EL (cell line): ENCODE data around the gene BMP10.
A peak's percentile ranks its signal among the peaks of the same experiment; 100 is the strongest.
"Not testable (repeated sequence)": the region's sequence is repeated elsewhere in the genome, so short reads cannot be mapped to it uniquely, and the experiment has no call there.

Experiments used
- DNase-seq: peaks from one replicate; pipeline ENCODE4 v3.0.0-alpha.2; 2016

Gene BMP10

GRCh38 chr2:68871159-68871764 is at the start of gene BMP10:
Gene BMP10 (minus strand): TSS chr2:68871397. CDS start chr2:68871358, 39 bp downstream.
- no peak for DNase-seq

- DNase-seq: no peak
These were observed 49.4 kb upstream of the BMP10 start for GRCh38 chr2:68920481-68921170.

- no peak for DNase-seq
These were observed 47.3 kb upstream of the BMP10 start for GRCh38 chr2:68918497-68918896.

GRCh38 chr2:68917034-68917718 is 46.0 kb upstream of the BMP10 start:
- no peak for DNase-seq

GRCh38 chr2:68916226-68916625 is 45.0 kb upstream of the BMP10 start:
- DNase-seq: no peak

GRCh38 chr2:68915393-68915792 is 44.2 kb upstream of the BMP10 start:
- DNase-seq: no peak

- no peak for DNase-seq
These were observed 42.2 kb upstream of the BMP10 start for GRCh38 chr2:68913359-68913758.

GRCh38 chr2:68912732-68913131 is 41.5 kb upstream of the BMP10 start:
- DNase-seq: no peak

GRCh38 chr2:68912111-68912510 is 40.9 kb upstream of the BMP10 start:
- no peak for DNase-seq

GRCh38 chr2:68911709-68912108 is 40.5 kb upstream of the BMP10 start:
- no peak for DNase-seq

- no peak for DNase-seq
These were observed 40.0 kb upstream of the BMP10 start for GRCh38 chr2:68911246-68911645.

- DNase-seq: peak; percentile 71
These were observed 38.8 kb upstream of the BMP10 start for GRCh38 chr2:68909793-68910674.

GRCh38 chr2:68908392-68908970 is 37.3 kb upstream of the BMP10 start:
- DNase-seq: peak; percentile 79

- DNase-seq: no peak
These were observed 36.7 kb upstream of the BMP10 start for GRCh38 chr2:68907920-68908253.

- DNase-seq: no peak
These were observed 36.2 kb upstream of the BMP10 start for GRCh38 chr2:68907232-68907919.

GRCh38 chr2:68906716-68907115 is 35.5 kb upstream of the BMP10 start:
- no peak for DNase-seq

- peak; percentile 57 for DNase-seq
These were observed 33.9 kb upstream of the BMP10 start for GRCh38 chr2:68905116-68905515.

GRCh38 chr2:68901561-68901960 is 30.4 kb upstream of the BMP10 start:
- DNase-seq: no peak

- DNase-seq: peak; percentile 24
These were observed 30.0 kb upstream of the BMP10 start for GRCh38 chr2:68901199-68901514.

- DNase-seq: no peak
These were observed 29.4 kb upstream of the BMP10 start for GRCh38 chr2:68900496-68901198.

GRCh38 chr2:68895981-68896380 is 24.8 kb upstream of the BMP10 start:
- DNase-seq: not testable (repeated sequence)

- peak; percentile 64 for DNase-seq
These were observed 18.3 kb upstream of the BMP10 start for GRCh38 chr2:68889500-68889899.
